ENCODE measurements around the gene NHS.

- TF ChIP-seq EZH2 (IDR thresholded peaks at IDR 0.05) (no peak), CTCF (IDR thresholded peaks at IDR 0.05) (no peak)
These were observed 124.5 kb downstream of the NHS start for GRCh38 chrX:17499512-17499911.

Data from neural progenitor cell (in vitro differentiated cells).